Panc1 (cell line): ENCODE data around the gene TXNDC11. TPM values are rescaled to one million over a fixed set of nuclear protein-coding genes. Genes with fewer than 3 reads are reported as not detected.

Experiments
- ATAC-seq: fragments of 200-7000 bp; cut with Tn5 transposase; 2 replicates; pipeline ENCODE4 v1.9.1; 2020; ENCODE audit warnings: mild to moderate bottlenecking, moderate library complexity
- BruUV-seq: library from RNA; stranded (reverse); fragments of 400-500 nt; replicated peaks from 2 replicates; lab custom pipeline; 2021; lab: Mats Ljungman, UMichigan
- CTCF ChIA-PET: fragments of 300-600 bp; sonication (Branson Sonifier 250); formaldehyde crosslinking; loops from one replicate; lab custom pipeline; 2022; ENCODE audit warnings: antibody characterized with exemption; lab: Charles Lee
- POLR2A ChIA-PET: fragments of 300-600 bp; sonication (Branson Sonifier 250); formaldehyde crosslinking; loops from one replicate; lab custom pipeline; 2022; ENCODE audit warnings: antibody characterized with exemption; lab: Charles Lee
- DNase-seq: peaks from one replicate; pipeline ENCODE4 v3.0.0-alpha.2; 2010; ENCODE audit warnings: low read depth, low spot score
- H3K27ac ChIP-seq: 2 replicates; pipeline ENCODE4 v1.5.1; 2011; ENCODE audit warnings: mild to moderate bottlenecking, low read length, inconsistent platforms
- H3K27me3 ChIP-seq: fragments of 200-500 bp; sonication (Bioruptor generic); 2 replicates; pipeline ENCODE4 v1.6.0; 2014; ENCODE audit warnings: low read length, inconsistent platforms; ENCODE audit not compliant: control insufficient read depth, insufficient read depth
- H3K36me3 ChIP-seq: fragments of 200-500 bp; sonication (Bioruptor generic); 2 replicates; pipeline ENCODE4 v1.5.1; 2014; ENCODE audit warnings: inconsistent platforms, mild to moderate bottlenecking, low read length, moderate library complexity; ENCODE audit not compliant: control insufficient read depth, insufficient read depth
- H3K4me1 ChIP-seq: 2 replicates; pipeline ENCODE4 v1.5.1; 2011; ENCODE audit warnings: inconsistent platforms, mild to moderate bottlenecking, low read length, moderate library complexity; ENCODE audit not compliant: control insufficient read depth, insufficient read depth
- H3K4me3 ChIP-seq, 2 experiments: 2 replicates each; pipeline ENCODE4 v1.5.1; 2011 to 2012; ENCODE audit warnings: low read depth in 2 of 2, low read length in 2 of 2, mild to moderate bottlenecking in 2 of 2, inconsistent platforms in 1 of 2, moderate library complexity in 1 of 2
- H3K9me3 ChIP-seq: fragments of 200-500 bp; sonication (Bioruptor generic); 2 replicates; pipeline ENCODE4 v1.5.1; 2014; ENCODE audit warnings: low read depth, mild to moderate bottlenecking, inconsistent platforms, low read length, moderate library complexity; ENCODE audit not compliant: control insufficient read depth, insufficient read depth
- CTCF ChIP-seq: fragments of 450-650 bp; IDR thresholded peaks from 2 replicates; pipeline ENCODE4 v1.5.1; 2017; ENCODE audit warnings: mild to moderate bottlenecking
- POLR2AphosphoS5 ChIP-seq: IDR thresholded peaks from 2 replicates; pipeline ENCODE4 v1.6.1; 2012; ENCODE audit warnings: mild to moderate bottlenecking, low read depth, low read length, moderate library complexity
- REST ChIP-seq, 2 experiments: IDR thresholded peaks; 2 replicates each; pipeline ENCODE4 v1.6.1; 2011 to 2012; ENCODE audit warnings: low read depth in 2 of 2, control low read depth in 1 of 2, low read length in 1 of 2, mild to moderate bottlenecking in 1 of 2, moderate library complexity in 1 of 2; ENCODE audit not compliant: insufficient read depth in 1 of 2
- SIN3A ChIP-seq: IDR thresholded peaks from 2 replicates; pipeline ENCODE4 v1.6.1; 2012; ENCODE audit warnings: low read depth, mild to moderate bottlenecking, low read length, moderate library complexity, borderline replicate concordance; ENCODE audit not compliant: insufficient read depth
- TCF7L2 ChIP-seq: IDR thresholded peaks from 2 replicates; pipeline ENCODE4 v1.6.1; 2011; ENCODE audit warnings: mild to moderate bottlenecking, low read depth, low read length, inconsistent platforms
- in situ Hi-C: cut with HindIII; loops from 2 replicates; pipeline ENCODE4 v1.10.0; 2016; ENCODE audit warnings: low sequenced_read_pairs, low pct_unique_long_range_greater_than_20kb
- intact Hi-C: fragments of 100-400 bp; cut with micrococcal nuclease; formaldehyde crosslinking; loops from one replicate; pipeline ENCODE4 v1.10.0; 2022; ENCODE audit not compliant: unreplicated experiment
- total RNA-seq: library from RNA; stranded (reverse); gene quantifications from one replicate; pipeline ENCODE4 v1.2.1, GENCODE V29; 2021; ENCODE audit not compliant: unreplicated experiment

TXNDC11 gene
- total RNA-seq, 1 experiment from 2014 or later, result 30.5 TPM

- no peak for DNase-seq
- POLR2A ChIA-PET, result no interaction called here
- Histone ChIP-seq H3K27ac (no peak overlapping the region), H3K4me1 (peaks cover 7% of the 10 kb centered on the region), H3K27me3 (no peaks in the 10 kb centered on the region), H3K9me3 (no peaks in the 10 kb centered on the region), H3K4me3 (no peak overlapping the region), H3K36me3 (no peaks in the 10 kb centered on the region)
- intact Hi-C loops, result no loop called here
- BruUV-seq, result no TSS peak
- CTCF ChIA-PET, result no interaction called here
- TF ChIP-seq TCF7L2 (no peak), CTCF (no peak), REST (IDR thresholded peaks at IDR 0.05; ENCODE audit: insufficient read depth in 1 of 2, low read depth in 2 of 2, low read length in 1 of 2) (no peak), POLR2AphosphoS5 (no peak), SIN3A (no peak)
- ATAC-seq, result no peak
- in situ Hi-C loops, result no loop called here
These were observed 106.9 kb downstream of the TXNDC11 start for GRCh38 chr16:11635679-11636171.

DNA sequence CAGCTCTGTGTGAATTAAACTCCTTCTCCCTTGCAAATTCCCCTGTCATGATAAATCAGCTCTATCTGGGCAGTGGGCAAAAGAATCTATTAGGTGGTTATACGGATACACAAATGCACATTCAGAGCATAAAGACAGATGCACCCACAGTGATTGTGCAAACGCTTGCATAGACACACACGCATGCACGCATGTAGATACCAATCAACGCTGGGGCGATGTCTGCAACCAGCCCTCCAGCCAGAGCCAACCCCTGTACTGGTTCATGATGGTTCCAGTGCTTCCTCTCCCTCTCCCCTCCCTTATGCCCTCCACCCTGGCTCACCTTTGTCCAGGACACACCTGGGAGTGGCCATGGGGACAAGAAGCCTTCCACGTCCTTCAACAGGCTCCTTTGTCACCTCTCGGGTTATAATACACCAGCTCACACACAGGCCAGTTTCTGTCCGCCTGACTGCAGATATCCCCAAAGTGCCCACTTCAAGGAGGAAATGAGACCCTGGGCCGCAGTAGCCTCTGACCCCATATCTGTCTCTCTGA, 107.5 kb downstream of the TXNDC11 start:
- Histone ChIP-seq H3K4me1 (peaks cover 2% of the 10 kb centered on the region), H3K9me3 (no peaks in the 10 kb centered on the region), H3K27me3 (no peaks in the 10 kb centered on the region), H3K27ac (no peak overlapping the region), H3K4me3 (no peak overlapping the region), H3K36me3 (no peaks in the 10 kb centered on the region)
- BruUV-seq, result no TSS peak
- in situ Hi-C loops (no loop called here), intact Hi-C loops (no loop called here)
- ATAC-seq (no peak), DNase-seq (no peak)
- no peak for TF ChIP-seq REST (IDR thresholded peaks at IDR 0.05; ENCODE audit: insufficient read depth in 1 of 2, low read depth in 2 of 2, low read length in 1 of 2)
- TF ChIP-seq TCF7L2, result no peak
- CTCF ChIA-PET, result no interaction called here
- POLR2A ChIA-PET, result no interaction called here
